K562 (cell line): ENCODE results near the gene CCDC106. TPM values are rescaled to one million over a fixed set of nuclear protein-coding genes. Genes with fewer than 3 reads are reported as not detected.

Experiments
- ELF2 ChIP-seq: fragments of 250-450 bp; sonication (Bioruptor Pico); IDR thresholded peaks from 2 replicates; pipeline ENCODE4 v1.5.0; 2021; ENCODE audit warnings: mild to moderate bottlenecking
- ETS1 ChIP-seq: conservative IDR thresholded peaks from 2 replicates; pipeline ENCODE4 v1.6.1; 2011; ENCODE audit warnings: low read depth, mild to moderate bottlenecking, low read length; ENCODE audit not compliant: control insufficient read depth
- HCFC1 ChIP-seq: IDR thresholded peaks from 2 replicates; pipeline ENCODE4 v1.6.1; 2012; ENCODE audit warnings: low read depth, low read length, improper control_type of control experiment
- IRF1 ChIP-seq: sonication (generic); formaldehyde crosslinking; IDR thresholded peaks from 2 replicates; pipeline ENCODE4 v1.8.0; 2022; ENCODE audit warnings: missing genetic modification reagents, mild to moderate bottlenecking, borderline replicate concordance
- KLF16 ChIP-seq: IDR thresholded peaks from 2 replicates; pipeline ENCODE4 v1.6.1; 2016; ENCODE audit warnings: antibody characterized with exemption
- LCOR ChIP-seq: sonication (generic); formaldehyde crosslinking; IDR thresholded peaks from 2 replicates; pipeline ENCODE4 v1.8.0; 2022; ENCODE audit warnings: mild to moderate bottlenecking, missing genetic modification reagents
- MIER1 ChIP-seq: fragments of 450-650 bp; IDR thresholded peaks from 2 replicates; pipeline ENCODE4 v1.6.1; 2016; ENCODE audit warnings: antibody characterized with exemption, mild to moderate bottlenecking, low read depth
- MYNN ChIP-seq, 2 experiments: sonication (generic); formaldehyde crosslinking in 1 of 2; IDR thresholded peaks; 2 replicates each; pipeline versions ENCODE4 v1.5.0 to v1.6.1; 2016 to 2020; ENCODE audit warnings: antibody characterized with exemption in 1 of 2, missing genetic modification reagents in 1 of 2
- NFE2 ChIP-seq: IDR thresholded peaks from 2 replicates; pipeline ENCODE4 v1.6.1; 2014; ENCODE audit warnings: antibody characterized with exemption, low read depth
- NR2C2 ChIP-seq, 2 experiments: fragments of 200-800 bp in 1 of 2; sonication (Bioruptor generic) in 1 of 2; sonication (generic) in 1 of 2; formaldehyde crosslinking in 1 of 2; IDR thresholded peaks; 2 replicates each; pipeline versions ENCODE4 v1.6.1 to v1.8.0; 2016 to 2022; ENCODE audit warnings: mild to moderate bottlenecking in 1 of 2, missing compliant biosample characterization in 1 of 2, missing genetic modification characterization in 1 of 2, missing genetic modification reagents in 1 of 2
- RREB1 ChIP-seq: fragments of 250-450 bp; sonication (Bioruptor Pico); IDR thresholded peaks from 2 replicates; pipeline ENCODE4 v1.4.0; 2020
- SMC3 ChIP-seq: conservative IDR thresholded peaks from 2 replicates; pipeline ENCODE4 v1.6.1; 2011; ENCODE audit warnings: low read depth, low read length, improper control_type of control experiment; ENCODE audit not compliant: insufficient read depth
- YY1 ChIP-seq, 3 experiments: IDR thresholded peaks; 2 replicates each; pipeline ENCODE4 v1.6.1; 2011; ENCODE audit warnings: low read length in 2 of 3, mild to moderate bottlenecking in 2 of 3, moderate library complexity in 2 of 3, borderline replicate concordance in 1 of 3, control low read depth in 1 of 3, low read depth in 1 of 3; ENCODE audit not compliant: insufficient read depth in 3 of 3, insufficient replicate concordance in 2 of 3, control insufficient read depth in 1 of 3, insufficient read length in 1 of 3; ENCODE audit errors: extremely low read depth in 1 of 3
- ZNF282 ChIP-seq: sonication (generic); formaldehyde crosslinking; IDR thresholded peaks from 2 replicates; pipeline ENCODE4 v1.8.1; 2023; ENCODE audit warnings: missing genetic modification reagents
- polyA plus RNA-seq, 8 experiments: library from polyadenylated mRNA; depleted of rRNA in 4 of 8; stranded (reverse) in 5 of 8; unstranded in 3 of 8; fragments of >200 nt; fragmentation: Nextera tagmentation in 2 of 8; fragmentation: Illumina TruSeq in 1 of 8; extraction: Ambion mirVana in 2 of 8; extraction: Trizol in 1 of 8; gene quantifications; 2 replicates each; pipeline versions ENCODE4 v1.2.1 to v1.2.3, GENCODE V29; 2011 to 2014; ENCODE audit warnings: inconsistent platforms in 1 of 8, missing spikeins in 1 of 8
- total RNA-seq, 7 experiments: library from RNA; depleted of rRNA in 6 of 7; stranded (reverse); fragments of >200 nt in 6 of 7; fragmentation: Illumina TruSeq in 2 of 7; extraction: Trizol in 2 of 7; gene quantifications; 2 replicates each; pipeline versions ENCODE4 v1.2.1 to v1.2.3, GENCODE V29; 2011 to 2021; ENCODE audit warnings: low replicate concordance in 1 of 7
- TF ChIP-seq, protein P1 (sequence below): fragments of 450-650 bp; IDR thresholded peaks from 2 replicates; pipeline ENCODE4 v1.6.1; 2016; ENCODE audit warnings: mild to moderate bottlenecking

The CCDC106 gene
- total and polyA plus RNA-seq, 9 of the 15 experiments (the other 6 are each of a cell fraction or from before 2014, with no cell fraction given) = 0.10 to 27.5 (median 15.0) TPM; not detected in 1

GRCh38 chr19:55653651-55654322 is 5.8 kb downstream of the CCDC106 start (continued):
- TF ChIP-seq ETS1 (peak; percentile 78; the same call in 1 of the 2 replicates), YY1 (IDR thresholded peaks at IDR 0.05; ENCODE audit: borderline replicate concordance in 1 of 3, control insufficient read depth in 1 of 3, extremely low read depth in 1 of 3, insufficient read depth in 3 of 3, insufficient read length in 1 of 3, insufficient replicate concordance in 2 of 3, low read depth in 1 of 3, low read length in 2 of 3) (peak in 2 of 3 experiments; percentile 48 to 49), HCFC1 (peak; percentile 82), SMC3 (peak; percentile 82), ZNF282 (no peak), NR2C2 (CRISPR knock-in tag; IDR thresholded peaks at IDR 0.05) (peak; percentile 92), NR2C2 (tag; IDR thresholded peaks at IDR 0.05) (peak; percentile 96), ELF2 (CRISPR knock-in tag) (peak; percentile 98), NFE2 (peak; percentile 52), IRF1 (no peak), KLF16 (peak; percentile 77; the same call in 1 of the 2 replicates), RREB1 (CRISPR knock-in tag) (0 out of 2 replicates have a peak, but pooled peaks have one; percentile 28), MYNN (IDR thresholded peaks at IDR 0.05) (peak; percentile 71; the same call in 1 of the 2 replicates), MYNN (CRISPR knock-in tag; IDR thresholded peaks at IDR 0.05) (no peak), LCOR (CRISPR knock-in tag) (peak; percentile 84), MIER1 (no peak)
- TF ChIP-seq, protein P1, sequence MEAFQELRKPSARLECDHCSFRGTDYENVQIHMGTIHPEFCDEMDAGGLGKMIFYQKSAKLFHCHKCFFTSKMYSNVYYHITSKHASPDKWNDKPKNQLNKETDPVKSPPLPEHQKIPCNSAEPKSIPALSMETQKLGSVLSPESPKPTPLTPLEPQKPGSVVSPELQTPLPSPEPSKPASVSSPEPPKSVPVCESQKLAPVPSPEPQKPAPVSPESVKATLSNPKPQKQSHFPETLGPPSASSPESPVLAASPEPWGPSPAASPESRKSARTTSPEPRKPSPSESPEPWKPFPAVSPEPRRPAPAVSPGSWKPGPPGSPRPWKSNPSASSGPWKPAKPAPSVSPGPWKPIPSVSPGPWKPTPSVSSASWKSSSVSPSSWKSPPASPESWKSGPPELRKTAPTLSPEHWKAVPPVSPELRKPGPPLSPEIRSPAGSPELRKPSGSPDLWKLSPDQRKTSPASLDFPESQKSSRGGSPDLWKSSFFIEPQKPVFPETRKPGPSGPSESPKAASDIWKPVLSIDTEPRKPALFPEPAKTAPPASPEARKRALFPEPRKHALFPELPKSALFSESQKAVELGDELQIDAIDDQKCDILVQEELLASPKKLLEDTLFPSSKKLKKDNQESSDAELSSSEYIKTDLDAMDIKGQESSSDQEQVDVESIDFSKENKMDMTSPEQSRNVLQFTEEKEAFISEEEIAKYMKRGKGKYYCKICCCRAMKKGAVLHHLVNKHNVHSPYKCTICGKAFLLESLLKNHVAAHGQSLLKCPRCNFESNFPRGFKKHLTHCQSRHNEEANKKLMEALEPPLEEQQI = no peak
